Measurements from ENCODE around the gene PIPOX. TPM values are rescaled to one million over a fixed set of nuclear protein-coding genes. Genes with fewer than 3 reads are reported as not detected.

PIPOX gene
- total RNA-seq, 1 donor from 2014 or later: 1.8 TPM

DNA sequence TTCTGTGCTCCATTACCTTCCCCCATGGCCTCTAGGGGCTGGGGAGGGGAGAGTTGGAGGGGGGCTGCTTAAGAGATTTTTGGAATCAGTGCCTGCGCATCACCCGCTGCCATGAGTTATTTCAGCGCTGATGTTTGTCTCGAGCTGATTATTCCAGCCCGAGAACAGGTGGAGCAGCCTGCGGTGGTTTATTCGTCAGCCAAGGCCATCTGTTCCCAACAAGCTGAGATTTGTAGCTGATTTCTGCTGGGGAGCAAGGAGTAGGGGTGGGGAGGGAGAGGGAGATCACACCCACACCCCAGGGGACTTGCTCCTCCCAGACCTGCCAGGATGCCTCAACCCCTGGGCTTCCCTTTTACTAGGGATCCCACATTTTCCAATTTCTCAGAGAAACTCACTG is 23.1 kb downstream of the PIPOX start:
- Histone ChIP-seq H4K20me1 (ENCODE audit: insufficient read depth, low read length) (no peaks in the 10 kb centered on the region), H3K4me2 (ENCODE audit: low read length) (no peak overlapping the region), H3K9me3 (ENCODE audit: insufficient read depth, low read depth, low read length) (no peaks in the 10 kb centered on the region), H2AFZ (ENCODE audit: low read depth, low read length) (no peak overlapping the region), H3K4me3 (ENCODE audit: insufficient read depth, low read depth, low read length) (no peak overlapping the region), H3K27me3 (ENCODE audit: insufficient read depth, low read length) (peaks cover 8% of the 10 kb centered on the region), H3K4me1 (ENCODE audit: insufficient read depth, low read length) (no peaks in the 10 kb centered on the region), H3K36me3 (ENCODE audit: insufficient read depth, low read length) (no peaks in the 10 kb centered on the region), H3K9ac (ENCODE audit: low read length) (no peak overlapping the region), H3K27ac (ENCODE audit: low read depth, low read length) (no peak overlapping the region), H3K79me2 (ENCODE audit: insufficient read depth, low read length) (no peaks in the 10 kb centered on the region)
- H3K36me3 Mint-ChIP-seq (ENCODE audit: low read depth, unreplicated experiment): no peaks in the 10 kb centered on the region
- no peaks in the 10 kb centered on the region for H3K9me3 Mint-ChIP-seq (ENCODE audit: unreplicated experiment)
- peaks cover 14% of the 10 kb centered on the region for H3K27me3 Mint-ChIP-seq (ENCODE audit: low read depth, unreplicated experiment)
- DNase-seq (ENCODE audit: low read depth) (no peak), FAIRE-seq (no peak)
- peaks cover 9% of the 10 kb centered on the region for H3K4me1 Mint-ChIP-seq (ENCODE audit: low read depth, unreplicated experiment)
- no peak overlapping the region for H3K4me3 Mint-ChIP-seq (ENCODE audit: unreplicated experiment)
- no peak for TF ChIP-seq EZH2 (IDR thresholded peaks at IDR 0.05; ENCODE audit: insufficient read depth, low read length)
- no peak for TF ChIP-seq CTCF (IDR thresholded peaks at IDR 0.05; ENCODE audit: insufficient read depth, low read depth, low read length)
- no peak overlapping the region for H3K27ac Mint-ChIP-seq (ENCODE audit: unreplicated experiment)

- Mint-ChIP-seq H3K4me1 (ENCODE audit: low read depth, unreplicated experiment) (peaks cover 4% of the 10 kb centered on the region), H3K36me3 (ENCODE audit: low read depth, unreplicated experiment) (no peaks in the 10 kb centered on the region), H3K9me3 (ENCODE audit: unreplicated experiment) (no peaks in the 10 kb centered on the region), H3K27me3 (ENCODE audit: low read depth, unreplicated experiment) (peaks cover 15% of the 10 kb centered on the region), H3K4me3 (ENCODE audit: unreplicated experiment) (no peak overlapping the region), H3K27ac (ENCODE audit: unreplicated experiment) (no peak overlapping the region)
- H3K9ac ChIP-seq (ENCODE audit: low read length): no peak overlapping the region
- H3K4me3 ChIP-seq (ENCODE audit: insufficient read depth, low read depth, low read length): no peak overlapping the region
- DNase-seq (ENCODE audit: low read depth) (no peak), FAIRE-seq (no peak)
- H3K79me2 ChIP-seq (ENCODE audit: insufficient read depth, low read length): no peaks in the 10 kb centered on the region
- H3K9me3 ChIP-seq (ENCODE audit: insufficient read depth, low read depth, low read length): no peaks in the 10 kb centered on the region
- H3K27ac ChIP-seq (ENCODE audit: low read depth, low read length): no peak overlapping the region
- peaks cover 2% of the 10 kb centered on the region for H4K20me1 ChIP-seq (ENCODE audit: insufficient read depth, low read length)
- H3K4me2 ChIP-seq (ENCODE audit: low read length): no peak overlapping the region
- H3K27me3 ChIP-seq (ENCODE audit: insufficient read depth, low read length): peaks cover 13% of the 10 kb centered on the region
- H3K4me1 ChIP-seq (ENCODE audit: insufficient read depth, low read length): no peaks in the 10 kb centered on the region
- TF ChIP-seq CTCF (IDR thresholded peaks at IDR 0.05; ENCODE audit: insufficient read depth, low read depth, low read length) (no peak), EZH2 (IDR thresholded peaks at IDR 0.05; ENCODE audit: insufficient read depth, low read length) (no peak)
- no peaks in the 10 kb centered on the region for H3K36me3 ChIP-seq (ENCODE audit: insufficient read depth, low read length)
- H2AFZ ChIP-seq (ENCODE audit: low read depth, low read length): no peak overlapping the region
Observed at GRCh38 chr17:29066606-29067005, 23.7 kb downstream of the PIPOX start.

DNA sequence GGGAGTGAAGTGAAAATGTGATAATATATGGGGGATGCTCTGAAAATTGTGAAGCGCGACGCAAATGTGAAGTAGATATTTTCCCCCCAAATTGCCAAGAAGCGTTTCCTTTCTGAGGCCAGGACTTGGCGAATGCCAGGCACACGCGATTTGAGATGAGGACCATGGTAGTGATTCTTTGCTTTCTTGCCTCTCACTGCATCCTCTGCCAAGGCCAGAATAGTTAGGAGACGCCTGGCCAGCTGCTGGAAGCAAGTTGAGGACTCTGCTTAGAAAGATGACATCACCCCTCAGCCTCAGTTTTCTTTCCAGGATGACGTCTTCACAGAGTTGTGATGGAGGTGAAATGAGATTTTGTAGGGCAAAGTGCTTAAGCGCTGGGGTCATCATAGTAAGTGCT is 25.9 kb downstream of the PIPOX start:
- Histone ChIP-seq H4K20me1 (ENCODE audit: insufficient read depth, low read length) (peaks cover 4% of the 10 kb centered on the region), H3K4me3 (ENCODE audit: insufficient read depth, low read depth, low read length) (no peak overlapping the region), H3K4me1 (ENCODE audit: insufficient read depth, low read length) (no peaks in the 10 kb centered on the region), H3K79me2 (ENCODE audit: insufficient read depth, low read length) (no peaks in the 10 kb centered on the region), H3K27ac (ENCODE audit: low read depth, low read length) (no peak overlapping the region), H3K9ac (ENCODE audit: low read length) (no peak overlapping the region), H3K9me3 (ENCODE audit: insufficient read depth, low read depth, low read length) (no peaks in the 10 kb centered on the region), H3K36me3 (ENCODE audit: insufficient read depth, low read length) (no peaks in the 10 kb centered on the region), H2AFZ (ENCODE audit: low read depth, low read length) (no peak overlapping the region), H3K27me3 (ENCODE audit: insufficient read depth, low read length) (peaks cover 16% of the 10 kb centered on the region), H3K4me2 (ENCODE audit: low read length) (no peak overlapping the region)
- Mint-ChIP-seq H3K9me3 (ENCODE audit: unreplicated experiment) (no peaks in the 10 kb centered on the region), H3K4me1 (ENCODE audit: low read depth, unreplicated experiment) (peaks cover 3% of the 10 kb centered on the region), H3K36me3 (ENCODE audit: low read depth, unreplicated experiment) (peaks cover 4% of the 10 kb centered on the region), H3K27me3 (ENCODE audit: low read depth, unreplicated experiment) (peaks cover 19% of the 10 kb centered on the region), H3K4me3 (ENCODE audit: unreplicated experiment) (no peak overlapping the region), H3K27ac (ENCODE audit: unreplicated experiment) (no peak overlapping the region)
- no peak for TF ChIP-seq EZH2 (IDR thresholded peaks at IDR 0.05; ENCODE audit: insufficient read depth, low read length)
- TF ChIP-seq CTCF (IDR thresholded peaks at IDR 0.05; ENCODE audit: insufficient read depth, low read depth, low read length): no peak
- DNase-seq (ENCODE audit: low read depth) (no peak), FAIRE-seq (no peak)

Measured in astrocyte (in vitro differentiated cells and primary cell).